HCEC 1CT (cell line): ENCODE measurements around the gene DPY19L2.
"Not testable (repeated sequence)": the region's sequence is repeated elsewhere in the genome, so short reads cannot be mapped to it uniquely, and the experiment has no call there.

ENCODE experiments used
- DNase-seq: peaks from one replicate; pipeline ENCODE4 v3.0.0-alpha.2; 2017

Gene DPY19L2

DNA sequence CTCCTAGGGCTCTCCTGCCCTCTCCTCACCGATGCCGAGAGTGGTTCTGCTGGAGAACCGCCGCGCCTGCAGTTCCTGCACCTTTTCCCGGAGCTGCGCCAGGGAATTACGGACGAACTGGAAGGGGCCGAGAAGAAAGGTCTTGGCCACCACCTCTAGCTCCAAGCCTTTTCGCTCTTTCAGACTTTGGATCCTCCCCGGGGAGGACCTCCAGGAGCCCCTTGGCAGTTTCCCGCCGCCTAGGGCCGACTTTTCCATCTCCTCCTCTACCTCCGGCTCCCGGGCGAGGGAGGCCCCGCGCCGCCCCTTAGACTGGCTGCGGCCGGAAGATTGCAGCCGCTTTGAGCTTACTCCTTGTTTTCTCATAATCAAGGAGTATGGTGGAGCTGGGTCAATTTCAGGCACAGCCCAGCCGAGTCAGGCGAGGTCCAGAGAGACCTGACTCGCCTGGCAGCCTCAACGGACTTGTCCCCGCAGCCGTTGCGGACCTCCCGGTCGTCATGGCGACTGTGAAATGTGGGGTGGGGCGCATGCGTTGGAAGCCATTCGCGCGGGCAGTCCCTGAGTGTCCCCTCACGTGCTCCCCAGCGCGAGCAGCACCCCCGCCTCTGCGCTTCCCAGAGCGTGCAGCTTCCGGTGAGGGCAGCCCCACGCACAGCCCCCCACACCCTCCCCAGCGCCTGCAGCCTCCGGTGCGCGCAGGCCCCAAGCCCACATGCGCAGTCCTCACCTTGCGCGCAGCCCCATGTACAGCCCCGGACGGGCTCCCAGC lies at the start of gene DPY19L2:
Gene DPY19L2, minus strand, starts transcription at position 466 of the 772 bp plus-strand sequence. Its CDS starts 100 bp downstream, at position 366.
- DNase-seq: peak; percentile 49

GRCh38 chr12:63716891-63717290 lies 48.6 kb upstream of the DPY19L2 start:
- DNase-seq: not testable (repeated sequence)

GRCh38 chr12:63715107-63715625 lies 46.9 kb upstream of the DPY19L2 start:
- DNase-seq: not testable (repeated sequence)

GRCh38 chr12:63714409-63714808 lies 46.1 kb upstream of the DPY19L2 start:
- not testable (repeated sequence) for DNase-seq

- DNase-seq: not testable (repeated sequence)
These were observed 45.4 kb upstream of the DPY19L2 start for GRCh38 chr12:63713681-63714075.

GRCh38 chr12:63712979-63713680 lies 44.8 kb upstream of the DPY19L2 start:
- not testable (repeated sequence) for DNase-seq

GRCh38 chr12:63712376-63712974 lies 44.2 kb upstream of the DPY19L2 start:
- not testable (repeated sequence) for DNase-seq

- DNase-seq: peak; percentile 8
These were observed 43.0 kb upstream of the DPY19L2 start for GRCh38 chr12:63711339-63711738.

DNA sequence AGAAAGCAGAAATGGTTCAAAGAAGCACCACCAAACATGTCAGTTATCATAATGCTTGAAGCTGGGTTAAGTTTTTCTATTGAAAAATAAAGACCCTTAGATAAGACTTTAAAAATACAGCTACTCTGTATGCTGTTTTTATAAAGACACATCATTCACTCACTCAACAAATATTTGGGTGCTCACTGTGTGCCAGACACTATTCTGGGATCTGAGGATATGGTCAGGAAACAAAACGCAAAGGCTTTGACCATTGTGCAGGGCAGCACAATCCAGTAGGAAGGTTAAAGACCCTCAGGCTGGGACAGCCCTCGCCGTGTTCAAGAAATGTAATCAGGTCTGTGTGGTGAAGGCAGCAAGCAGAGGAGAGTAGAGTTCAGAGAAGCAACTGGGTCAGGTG lies 38.0 kb upstream of the DPY19L2 start:
- no peak for DNase-seq

GRCh38 chr12:63699678-63700382 lies 31.5 kb upstream of the DPY19L2 start:
- not testable (repeated sequence) for DNase-seq

DNA sequence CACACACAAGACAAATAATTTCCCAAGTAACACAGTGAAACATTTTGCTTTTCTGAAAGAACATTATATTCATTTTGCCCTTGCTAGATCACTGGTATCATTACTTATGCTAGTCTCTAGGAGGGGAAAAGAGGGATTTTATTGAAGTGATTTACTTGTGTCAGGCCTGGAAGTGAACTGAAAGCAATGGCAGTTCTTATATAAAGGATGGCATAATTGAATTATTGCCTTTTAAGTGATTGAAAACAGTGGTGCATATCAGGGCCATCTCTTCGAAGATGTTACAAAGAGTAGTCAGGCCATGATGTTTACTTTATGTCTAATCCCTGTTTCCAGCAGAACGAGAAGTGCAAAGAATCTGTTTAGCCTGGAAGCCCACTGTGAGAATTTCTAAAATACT lies 30.7 kb upstream of the DPY19L2 start:
- DNase-seq: not testable (repeated sequence)

- not testable (repeated sequence) for DNase-seq
These were observed 22.5 kb upstream of the DPY19L2 start for GRCh38 chr12:63690837-63691236.

- not testable (repeated sequence) for DNase-seq
These were observed 20.8 kb upstream of the DPY19L2 start for GRCh38 chr12:63689141-63689540.

GRCh38 chr12:63686623-63687022 lies 18.3 kb upstream of the DPY19L2 start:
- DNase-seq: not testable (repeated sequence)

- DNase-seq: not testable (repeated sequence)
These were observed 17.5 kb upstream of the DPY19L2 start for GRCh38 chr12:63685789-63686188.

GRCh38 chr12:63682617-63683016 lies 14.3 kb upstream of the DPY19L2 start:
- not testable (repeated sequence) for DNase-seq

DNA sequence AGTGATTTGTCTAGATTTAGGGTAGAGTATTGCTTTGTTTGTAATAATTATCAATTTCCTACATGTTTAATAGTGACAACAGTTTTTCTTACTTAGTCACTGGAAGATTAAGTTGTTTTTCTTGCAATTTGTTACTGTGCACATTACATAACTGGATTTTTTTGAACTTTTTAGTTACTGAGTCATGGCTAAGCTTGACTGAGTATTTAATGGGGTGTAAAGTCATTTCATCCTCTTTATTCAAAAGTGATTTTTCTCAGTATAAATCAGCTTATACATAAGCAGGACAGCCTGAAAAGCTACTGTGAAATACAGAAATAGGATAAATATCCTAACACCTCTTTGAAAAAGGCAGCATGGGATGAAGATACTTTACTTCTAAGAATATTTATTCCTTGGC lies 12.5 kb upstream of the DPY19L2 start:
- DNase-seq: peak; percentile 23

GRCh38 chr12:63672550-63672949 lies 4.3 kb upstream of the DPY19L2 start:
- DNase-seq: not testable (repeated sequence)

- not testable (repeated sequence) for DNase-seq
These were observed 1.6 kb upstream of the DPY19L2 start for GRCh38 chr12:63669936-63670335.

GRCh38 chr12:63669427-63669826 lies 1.1 kb upstream of the DPY19L2 start:
- not testable (repeated sequence) for DNase-seq

- not testable (repeated sequence) for DNase-seq
These were observed 590 bp upstream of the DPY19L2 start for GRCh38 chr12:63668800-63669365.

- not testable (repeated sequence) for DNase-seq
These were observed 5.3 kb downstream of the DPY19L2 start for GRCh38 chr12:63663005-63663404.
